Lower leg skin (tissue), 3 donors: ENCODE measurements around the gene SHISA2.

Experiments
- POLR2A ChIP-seq, 2 donors: fragments of 450-650 bp; IDR thresholded peaks; one replicate each; pipeline ENCODE4 v1.6.1; 2016 to 2017; ENCODE audit warnings: antibody characterized with exemption in 2 of 2, mild to moderate bottlenecking in 1 of 2, moderate library complexity in 1 of 2
- TF ChIP-seq, protein P1 (sequence below), 3 donors: fragments of 450-650 bp; IDR thresholded peaks; one replicate each; pipeline ENCODE4 v1.5.1; 2016; ENCODE audit warnings: antibody characterized with exemption in 3 of 3, mild to moderate bottlenecking in 3 of 3, moderate library complexity in 2 of 3

GRCh38 chr13:26037302-26037701 is 14.5 kb downstream of the SHISA2 start:
- TF ChIP-seq, protein P1, sequence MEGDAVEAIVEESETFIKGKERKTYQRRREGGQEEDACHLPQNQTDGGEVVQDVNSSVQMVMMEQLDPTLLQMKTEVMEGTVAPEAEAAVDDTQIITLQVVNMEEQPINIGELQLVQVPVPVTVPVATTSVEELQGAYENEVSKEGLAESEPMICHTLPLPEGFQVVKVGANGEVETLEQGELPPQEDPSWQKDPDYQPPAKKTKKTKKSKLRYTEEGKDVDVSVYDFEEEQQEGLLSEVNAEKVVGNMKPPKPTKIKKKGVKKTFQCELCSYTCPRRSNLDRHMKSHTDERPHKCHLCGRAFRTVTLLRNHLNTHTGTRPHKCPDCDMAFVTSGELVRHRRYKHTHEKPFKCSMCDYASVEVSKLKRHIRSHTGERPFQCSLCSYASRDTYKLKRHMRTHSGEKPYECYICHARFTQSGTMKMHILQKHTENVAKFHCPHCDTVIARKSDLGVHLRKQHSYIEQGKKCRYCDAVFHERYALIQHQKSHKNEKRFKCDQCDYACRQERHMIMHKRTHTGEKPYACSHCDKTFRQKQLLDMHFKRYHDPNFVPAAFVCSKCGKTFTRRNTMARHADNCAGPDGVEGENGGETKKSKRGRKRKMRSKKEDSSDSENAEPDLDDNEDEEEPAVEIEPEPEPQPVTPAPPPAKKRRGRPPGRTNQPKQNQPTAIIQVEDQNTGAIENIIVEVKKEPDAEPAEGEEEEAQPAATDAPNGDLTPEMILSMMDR (IDR thresholded peaks at IDR 0.05): no peak
- TF ChIP-seq POLR2A (IDR thresholded peaks at IDR 0.05): no peak
